KBM-7 (cell line): Measurements from ENCODE around the gene SLC41A2.
"Not testable (repeated sequence)": the region's sequence is repeated elsewhere in the genome, so short reads cannot be mapped to it uniquely, and the experiment has no call there.

Source experiments
- DNase-seq: peaks from one replicate; pipeline ENCODE4 v3.0.0-alpha.2; 2015
- in situ Hi-C: fragments of 300-500 bp; cut with MboI; formaldehyde crosslinking; loops from 2 replicates; pipeline ENCODE4 v1.14.3; 2020; ENCODE audit warnings: low sequenced_read_pairs, low pct_unique_long_range_greater_than_20kb, mixed read lengths

The SLC41A2 gene

GRCh38 chr12:104966677-104967076 is 8.6 kb upstream of the SLC41A2 start:
- no peak for DNase-seq
- in situ Hi-C loops, result no loop called here

GRCh38 chr12:104964856-104965205 is 6.7 kb upstream of the SLC41A2 start:
- no peak for DNase-seq
- in situ Hi-C loops, result no loop called here

- in situ Hi-C loops, result no loop called here
- no peak for DNase-seq
Measured at GRCh38 chr12:104964167-104964855, 6.2 kb upstream of the SLC41A2 start.

GRCh38 chr12:104963757-104964156 is 5.7 kb upstream of the SLC41A2 start:
- DNase-seq, result no peak
- in situ Hi-C loops, result no loop called here

- in situ Hi-C loops, result no loop called here
- DNase-seq, result no peak
Measured at GRCh38 chr12:104960464-104960863, 2.4 kb upstream of the SLC41A2 start.

- DNase-seq, result no peak
Measured at GRCh38 chr12:104959335-104959841, 1.3 kb upstream of the SLC41A2 start.

GRCh38 chr12:104958805-104959334 is 780 bp upstream of the SLC41A2 start:
- in situ Hi-C loops, result no loop called here
- DNase-seq, result no peak

More at GRCh38 chr12:104959335-104959841, 1.3 kb upstream of the SLC41A2 start:
- in situ Hi-C loops, result no loop called here

- DNase-seq, result peak; percentile 20
- in situ Hi-C loops, result no loop called here
Measured at GRCh38 chr12:104957719-104958000, 430 bp downstream of the SLC41A2 start.

- in situ Hi-C loops, result no loop called here
- no peak for DNase-seq
Measured at GRCh38 chr12:104956870-104957718, 996 bp downstream of the SLC41A2 start.

- in situ Hi-C loops, result no loop called here
Measured at GRCh38 chr12:104955703-104956102, 2.4 kb downstream of the SLC41A2 start.

GRCh38 chr12:104953323-104953722 is 4.8 kb downstream of the SLC41A2 start:
- DNase-seq, result no peak
- in situ Hi-C loops, result no loop called here

More at GRCh38 chr12:104955703-104956102, 2.4 kb downstream of the SLC41A2 start:
- DNase-seq, result no peak

- DNase-seq, result peak; percentile 20
- in situ Hi-C loops, result no loop called here
Measured at GRCh38 chr12:104952816-104953215, 5.3 kb downstream of the SLC41A2 start.

- DNase-seq, result no peak
- in situ Hi-C loops, result no loop called here
Measured at GRCh38 chr12:104951759-104952509, 6.2 kb downstream of the SLC41A2 start.

- DNase-seq, in situ Hi-C loops: not testable (repeated sequence)
Measured at GRCh38 chr12:104948716-104949115, 9.4 kb downstream of the SLC41A2 start.

- no peak for DNase-seq
- in situ Hi-C loops, result no loop called here
Measured at GRCh38 chr12:104944252-104944651, 13.8 kb downstream of the SLC41A2 start.

- DNase-seq, in situ Hi-C loops: not testable (repeated sequence)
Measured at GRCh38 chr12:104943401-104943800, 14.7 kb downstream of the SLC41A2 start.

GRCh38 chr12:104942075-104942474 is 16.0 kb downstream of the SLC41A2 start:
- in situ Hi-C loops, result no loop called here
- DNase-seq, result no peak

GRCh38 chr12:104941454-104941853 is 16.6 kb downstream of the SLC41A2 start:
- in situ Hi-C loops, result no loop called here
- DNase-seq, result no peak

GRCh38 chr12:104939089-104939488 is 19.0 kb downstream of the SLC41A2 start:
- DNase-seq, result no peak
- in situ Hi-C loops, result no loop called here

GRCh38 chr12:104938371-104938770 is 19.7 kb downstream of the SLC41A2 start:
- no peak for DNase-seq
- in situ Hi-C loops, result no loop called here
